Nephron (organoid): ENCODE data around the gene CCDC14.

ENCODE experiments used
- H3K27ac Mint-ChIP-seq, 3 experiments: 2 replicates each; pipeline ENCODE4 v1.8.0; 2020; ENCODE audit warnings: mixed read lengths in 3 of 3, mild to moderate bottlenecking in 2 of 3, moderate library complexity in 1 of 3
- H3K27me3 Mint-ChIP-seq: 2 replicates; pipeline ENCODE4 v1.8.0; 2021; ENCODE audit warnings: low read depth, mild to moderate bottlenecking, moderate library complexity, mixed read lengths
- H3K36me3 Mint-ChIP-seq: 2 replicates; pipeline ENCODE4 v1.8.0; 2020; ENCODE audit warnings: low read depth, mixed read lengths
- H3K4me1 Mint-ChIP-seq: 2 replicates; pipeline ENCODE4 v1.8.0; 2020; ENCODE audit warnings: mixed read lengths
- H3K4me3 Mint-ChIP-seq, 3 experiments: 2 replicates each; pipeline ENCODE4 v1.8.0; 2020; ENCODE audit warnings: mild to moderate bottlenecking in 3 of 3, mixed read lengths in 3 of 3, moderate library complexity in 2 of 3
- H3K9me3 Mint-ChIP-seq: 2 replicates; pipeline ENCODE4 v1.8.0; 2020; ENCODE audit warnings: mixed read lengths
- CTCF ChIP-seq, 3 experiments: fragments of 200-600 bp; sonication (generic); IDR thresholded peaks; one replicate each; pipeline ENCODE4 v1.5.0; 2021; ENCODE audit warnings: antibody characterized with exemption in 3 of 3; ENCODE audit not compliant: unreplicated experiment in 3 of 3

CCDC14 gene

DNA sequence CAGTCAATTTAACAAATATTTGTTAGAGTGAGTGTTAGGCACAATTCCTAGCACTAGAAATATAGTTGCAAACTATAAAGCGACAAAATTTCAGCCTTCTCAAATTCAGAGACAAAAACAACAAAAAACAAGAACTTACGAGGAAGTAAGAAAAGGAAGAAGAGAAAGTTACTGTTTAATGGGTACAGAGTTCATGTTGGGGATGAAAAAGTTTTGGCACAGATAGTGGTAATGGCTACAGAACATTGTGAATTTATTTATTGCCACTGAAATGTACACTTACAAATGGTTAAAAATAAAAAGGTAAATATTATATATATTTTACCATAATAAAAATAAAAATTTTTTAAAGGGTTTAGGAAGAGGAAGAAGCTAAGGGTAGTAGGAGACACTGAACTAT is 21.3 kb downstream of the CCDC14 start:
- Mint-ChIP-seq H3K36me3 (peaks cover 47% of the 10 kb centered on the region), H3K27me3 (no peaks in the 10 kb centered on the region), H3K4me1 (no peaks in the 10 kb centered on the region), H3K4me3 (no peak overlapping the region), H3K9me3 (no peaks in the 10 kb centered on the region), H3K27ac (no peak overlapping the region)
- TF ChIP-seq CTCF (IDR thresholded peaks at IDR 0.05; ENCODE audit: unreplicated experiment in 3 of 3): no peak

DNA sequence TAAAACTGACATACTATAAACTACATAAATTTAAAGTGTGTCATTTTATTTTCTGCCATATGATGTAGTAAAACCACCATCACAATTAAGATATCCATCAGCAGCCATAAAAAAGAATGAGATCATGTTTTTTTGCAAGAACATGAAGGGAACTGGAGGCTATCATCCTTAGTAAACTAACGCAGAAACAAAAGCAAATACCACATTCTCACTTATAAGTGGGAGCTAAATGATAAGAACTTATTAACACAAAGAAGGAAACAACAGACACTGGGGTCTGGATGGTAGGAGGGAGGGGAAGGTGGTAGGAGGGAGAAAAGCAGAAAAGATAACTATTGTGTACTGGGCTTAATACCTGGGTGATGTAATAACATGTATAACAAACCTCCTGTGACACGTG is 24.6 kb downstream of the CCDC14 start:
- Mint-ChIP-seq H3K27me3 (no peaks in the 10 kb centered on the region), H3K9me3 (no peaks in the 10 kb centered on the region), H3K36me3 (peaks cover 59% of the 10 kb centered on the region), H3K4me1 (no peaks in the 10 kb centered on the region), H3K4me3 (no peak overlapping the region), H3K27ac (no peak overlapping the region)
- TF ChIP-seq CTCF (IDR thresholded peaks at IDR 0.05; ENCODE audit: unreplicated experiment in 3 of 3): no peak

DNA sequence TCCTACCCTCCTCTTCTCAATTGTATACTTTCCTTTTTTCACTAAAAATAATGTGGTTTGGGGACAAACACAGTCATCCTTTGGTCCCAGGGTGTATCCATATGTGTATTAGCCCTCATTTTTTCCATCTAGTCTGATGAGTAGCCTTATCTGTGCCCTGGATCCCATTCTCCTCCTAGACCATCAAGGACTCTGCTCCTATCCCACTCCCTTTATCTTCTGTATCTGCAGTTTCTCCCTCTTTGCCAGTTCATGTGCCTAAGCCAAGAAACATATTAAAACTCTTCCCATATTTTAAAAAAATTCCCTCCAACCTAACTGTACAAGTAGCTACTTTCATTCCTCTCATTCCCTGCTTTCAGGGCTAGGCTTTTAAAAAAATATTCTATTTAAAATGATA is 25.2 kb downstream of the CCDC14 start:
- Mint-ChIP-seq H3K36me3 (peaks cover 60% of the 10 kb centered on the region), H3K9me3 (no peaks in the 10 kb centered on the region)

DNA sequence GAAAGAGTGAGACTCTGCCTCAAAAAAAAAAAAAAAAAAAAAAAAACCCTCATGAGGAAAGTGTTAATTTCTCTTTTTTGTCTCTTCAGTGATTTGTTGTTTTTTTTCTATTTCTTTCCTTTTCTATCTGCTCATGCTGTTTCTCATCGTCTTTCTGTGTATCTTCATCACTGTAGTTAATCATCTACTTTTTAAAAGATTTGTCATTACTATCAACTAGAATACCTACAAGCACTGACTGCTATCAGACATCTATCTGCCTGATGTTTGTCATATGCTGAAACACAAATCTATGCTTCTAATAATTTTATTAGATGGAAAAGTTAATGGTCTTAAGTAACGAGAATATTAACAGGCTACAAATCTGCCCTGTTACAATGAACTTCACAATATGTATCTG is 26.8 kb downstream of the CCDC14 start:
- TF ChIP-seq CTCF (IDR thresholded peaks at IDR 0.05; ENCODE audit: unreplicated experiment in 3 of 3): no peak
- peaks cover 58% of the 10 kb centered on the region for H3K36me3 Mint-ChIP-seq

More for the DNA sequence above, 25.2 kb downstream of the CCDC14 start:
- no peak overlapping the region for H3K27ac Mint-ChIP-seq
- H3K27me3 Mint-ChIP-seq: no peaks in the 10 kb centered on the region
- TF ChIP-seq CTCF (IDR thresholded peaks at IDR 0.05; ENCODE audit: unreplicated experiment in 3 of 3): no peak
- no peak overlapping the region for H3K4me3 Mint-ChIP-seq
- H3K4me1 Mint-ChIP-seq: no peaks in the 10 kb centered on the region

GRCh38 chr3:123930445-123930844 is 30.6 kb downstream of the CCDC14 start:
- Mint-ChIP-seq H3K4me1 (no peaks in the 10 kb centered on the region), H3K27me3 (no peaks in the 10 kb centered on the region), H3K9me3 (no peaks in the 10 kb centered on the region), H3K4me3 (no peak overlapping the region), H3K36me3 (peaks cover 61% of the 10 kb centered on the region), H3K27ac (no peak overlapping the region)
- no peak for TF ChIP-seq CTCF (IDR thresholded peaks at IDR 0.05; ENCODE audit: unreplicated experiment in 3 of 3)

More for the DNA sequence above, 26.8 kb downstream of the CCDC14 start:
- Mint-ChIP-seq H3K27me3 (no peaks in the 10 kb centered on the region), H3K9me3 (no peaks in the 10 kb centered on the region), H3K4me3 (no peak overlapping the region), H3K4me1 (no peaks in the 10 kb centered on the region), H3K27ac (no peak overlapping the region)

DNA sequence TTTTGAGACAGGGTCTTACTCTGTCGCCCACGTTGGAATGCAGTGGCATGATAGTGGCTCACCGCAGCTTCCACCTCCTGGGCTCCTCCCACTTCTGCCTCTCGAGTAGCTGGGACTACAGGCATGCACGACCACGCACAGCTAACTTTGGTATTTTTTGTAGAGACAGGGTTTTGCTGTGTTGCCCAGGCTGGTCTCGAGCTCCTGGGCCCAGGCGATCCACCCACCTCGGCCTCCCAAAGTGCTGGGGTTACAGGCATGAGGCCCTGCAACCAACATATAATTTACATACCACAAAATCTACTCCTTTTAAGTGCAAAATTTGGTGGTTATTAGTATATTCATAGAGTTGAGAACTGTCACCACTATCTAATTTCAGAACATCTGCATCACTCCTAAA is 31.7 kb downstream of the CCDC14 start:
- Mint-ChIP-seq H3K27ac (no peak overlapping the region), H3K4me1 (no peaks in the 10 kb centered on the region), H3K4me3 (no peak overlapping the region), H3K27me3 (no peaks in the 10 kb centered on the region), H3K9me3 (peaks cover 2% of the 10 kb centered on the region), H3K36me3 (peaks cover 71% of the 10 kb centered on the region)
- no peak for TF ChIP-seq CTCF (IDR thresholded peaks at IDR 0.05; ENCODE audit: unreplicated experiment in 3 of 3)
